ENCODE results near the gene PTPRD. TPM values are rescaled to one million over a fixed set of nuclear protein-coding genes. Genes with fewer than 3 reads are reported as not detected.

PTPRD gene
- total RNA-seq, 2 experiments from 2014 or later = 0.03 TPM; not detected in 1

- Histone ChIP-seq H3K9me2 (ENCODE audit: insufficient read depth, low read length) (no peaks in the 10 kb centered on the region), H3K36me3 (ENCODE audit: insufficient read depth, low read length) (no peaks in the 10 kb centered on the region), H4K20me1 (ENCODE audit: insufficient read depth, low read length) (no peaks in the 10 kb centered on the region), H3K27ac (ENCODE audit: low read depth, low read length, poor library complexity, severe bottlenecking) (no peak overlapping the region), H3K79me2 (ENCODE audit: insufficient read depth, low read depth, low read length) (no peaks in the 10 kb centered on the region), H3K4me1 (ENCODE audit: insufficient read depth, low read length, poor library complexity, severe bottlenecking) (peaks cover 19% of the 10 kb centered on the region), H2AFZ (ENCODE audit: low read length) (no peak overlapping the region), H3K4me2 (ENCODE audit: low read length) (no peak overlapping the region), H3K9me3 (ENCODE audit: low read length) (no peaks in the 10 kb centered on the region), H3K4me3 (ENCODE audit: low read depth, low read length, poor library complexity, severe bottlenecking) (no peak overlapping the region)
- ChIA-PET CTCF (ENCODE audit: unreplicated experiment) (no interaction called here), POLR2A (interaction anchor here (0.6 to 1.0 kb wide), 2 partner anchors 9 to 18 kb away, joined by 3 to 6 read pairs; no protein-coding TSS in a partner anchor)
- TF ChIP-seq EZH2phosphoT487 (IDR thresholded peaks at IDR 0.05; ENCODE audit: borderline replicate concordance, low read depth, low read length) = no peak
- TF ChIP-seq, protein P1, sequence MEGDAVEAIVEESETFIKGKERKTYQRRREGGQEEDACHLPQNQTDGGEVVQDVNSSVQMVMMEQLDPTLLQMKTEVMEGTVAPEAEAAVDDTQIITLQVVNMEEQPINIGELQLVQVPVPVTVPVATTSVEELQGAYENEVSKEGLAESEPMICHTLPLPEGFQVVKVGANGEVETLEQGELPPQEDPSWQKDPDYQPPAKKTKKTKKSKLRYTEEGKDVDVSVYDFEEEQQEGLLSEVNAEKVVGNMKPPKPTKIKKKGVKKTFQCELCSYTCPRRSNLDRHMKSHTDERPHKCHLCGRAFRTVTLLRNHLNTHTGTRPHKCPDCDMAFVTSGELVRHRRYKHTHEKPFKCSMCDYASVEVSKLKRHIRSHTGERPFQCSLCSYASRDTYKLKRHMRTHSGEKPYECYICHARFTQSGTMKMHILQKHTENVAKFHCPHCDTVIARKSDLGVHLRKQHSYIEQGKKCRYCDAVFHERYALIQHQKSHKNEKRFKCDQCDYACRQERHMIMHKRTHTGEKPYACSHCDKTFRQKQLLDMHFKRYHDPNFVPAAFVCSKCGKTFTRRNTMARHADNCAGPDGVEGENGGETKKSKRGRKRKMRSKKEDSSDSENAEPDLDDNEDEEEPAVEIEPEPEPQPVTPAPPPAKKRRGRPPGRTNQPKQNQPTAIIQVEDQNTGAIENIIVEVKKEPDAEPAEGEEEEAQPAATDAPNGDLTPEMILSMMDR (conservative IDR thresholded peaks at IDR 0.05; ENCODE audit: low read length) = no peak
- no peak for DNase-seq (ENCODE audit: low spot score)
- no TSS peak for BruUV-seq (replicated peaks)
- intact Hi-C loops (cut with micrococcal nuclease; ENCODE audit: unreplicated experiment) = no loop called here
Measured at GRCh38 chr9:9749591-9749990, 863.2 kb downstream of the PTPRD start.

DNA sequence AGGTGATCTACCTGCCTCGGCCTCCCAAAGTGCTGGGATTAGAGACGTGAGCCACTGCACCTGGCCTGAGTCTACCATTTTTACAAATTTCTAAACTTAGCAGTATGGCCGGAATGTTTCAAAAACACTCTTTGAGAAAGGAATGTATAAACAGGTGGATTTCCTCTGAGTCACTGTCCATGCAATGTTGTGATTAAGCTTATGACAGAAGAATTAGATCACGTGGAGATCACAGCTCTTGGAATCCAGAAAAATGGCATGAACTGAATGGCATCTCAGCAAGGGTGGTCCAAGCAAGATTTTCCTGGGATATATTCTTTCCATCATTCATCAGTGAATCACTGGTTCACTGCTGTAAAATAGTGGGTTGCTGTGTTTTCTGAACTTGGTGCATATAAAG is 865.0 kb downstream of the PTPRD start:
- Histone ChIP-seq H3K36me3 (ENCODE audit: insufficient read depth, low read length) (no peaks in the 10 kb centered on the region), H3K4me3 (ENCODE audit: low read depth, low read length, poor library complexity, severe bottlenecking) (no peak overlapping the region), H3K9me2 (ENCODE audit: insufficient read depth, low read length) (no peaks in the 10 kb centered on the region), H2AFZ (ENCODE audit: low read length) (no peak overlapping the region), H3K79me2 (ENCODE audit: insufficient read depth, low read depth, low read length) (no peaks in the 10 kb centered on the region), H3K9me3 (ENCODE audit: low read length) (no peaks in the 10 kb centered on the region), H4K20me1 (ENCODE audit: insufficient read depth, low read length) (no peaks in the 10 kb centered on the region), H3K4me1 (ENCODE audit: insufficient read depth, low read length, poor library complexity, severe bottlenecking) (peaks cover 19% of the 10 kb centered on the region), H3K4me2 (ENCODE audit: low read length) (no peak overlapping the region), H3K27ac (ENCODE audit: low read depth, low read length, poor library complexity, severe bottlenecking) (no peak overlapping the region)
- intact Hi-C loops (cut with micrococcal nuclease; ENCODE audit: unreplicated experiment) = loop anchor here (1.0 kb wide), 1 partner anchor 135 kb away; no protein-coding TSS in a partner anchor
- ChIA-PET POLR2A (interaction anchor here (0.6 to 1.7 kb wide), 7 partner anchors 9 to 135 kb away, joined by 3 to 9 read pairs (median 3); no protein-coding TSS in a partner anchor), CTCF (ENCODE audit: unreplicated experiment) (no interaction called here)
- no TSS peak for BruUV-seq (replicated peaks)
- DNase-seq (ENCODE audit: low spot score) = no peak
- no peak for TF ChIP-seq EZH2phosphoT487 (IDR thresholded peaks at IDR 0.05; ENCODE audit: borderline replicate concordance, low read depth, low read length)
- TF ChIP-seq, protein P1 (conservative IDR thresholded peaks at IDR 0.05; ENCODE audit: low read length) = no peak

- BruUV-seq (replicated peaks) = no TSS peak
- ChIA-PET POLR2A (interaction anchor here (0.6 to 1.7 kb wide), 6 partner anchors 9 to 134 kb away, joined by 3 to 4 read pairs (median 3); no protein-coding TSS in a partner anchor), CTCF (ENCODE audit: unreplicated experiment) (interaction anchor here (0.5 kb wide), 1 partner anchor 37 kb away, joined by 3 read pairs; no protein-coding TSS in a partner anchor)
- Histone ChIP-seq H3K4me2 (ENCODE audit: low read length) (peak overlapping the region; percentile 58), H3K79me2 (ENCODE audit: insufficient read depth, low read depth, low read length) (no peaks in the 10 kb centered on the region), H2AFZ (ENCODE audit: low read length) (no peak overlapping the region; the same call in 1 of the 2 replicates), H3K9me2 (ENCODE audit: insufficient read depth, low read length) (no peaks in the 10 kb centered on the region), H3K4me1 (ENCODE audit: insufficient read depth, low read length, poor library complexity, severe bottlenecking) (peaks cover 19% of the 10 kb centered on the region), H3K27ac (ENCODE audit: low read depth, low read length, poor library complexity, severe bottlenecking) (peak overlapping the region; percentile 6), H3K9me3 (ENCODE audit: low read length) (no peaks in the 10 kb centered on the region), H4K20me1 (ENCODE audit: insufficient read depth, low read length) (no peaks in the 10 kb centered on the region), H3K36me3 (ENCODE audit: insufficient read depth, low read length) (no peaks in the 10 kb centered on the region), H3K4me3 (ENCODE audit: low read depth, low read length, poor library complexity, severe bottlenecking) (peak overlapping the region; percentile 12)
- no peak for TF ChIP-seq EZH2phosphoT487 (IDR thresholded peaks at IDR 0.05; ENCODE audit: borderline replicate concordance, low read depth, low read length)
- TF ChIP-seq, protein P1 (conservative IDR thresholded peaks at IDR 0.05; ENCODE audit: low read length) = no peak
- intact Hi-C loops (cut with micrococcal nuclease; ENCODE audit: unreplicated experiment) = loop anchor here (1.0 kb wide), 1 partner anchor 135 kb away; no protein-coding TSS in a partner anchor
- peak; percentile 42 for DNase-seq (ENCODE audit: low spot score)
Measured at GRCh38 chr9:9746826-9747225, 866.0 kb downstream of the PTPRD start.

Data from OCI-LY7 (cell line).